Stimulated activated naive CD8-positive, alpha-beta T cell treated with anti-CD3 and anti-CD28 coated beads, Interleukin-15, Interleukin-2, amounts not matched to agents 100 ng/mL and 50 ng/mL, for 24 hours (primary cell): ENCODE results near the gene PRSS22.

Source experiments
- H3K27ac Mint-ChIP-seq: one replicate; pipeline ENCODE4 v1.8.0; 2021; ENCODE audit warnings: mild to moderate bottlenecking, mixed read lengths
- H3K27me3 Mint-ChIP-seq: one replicate; pipeline ENCODE4 v1.8.0; 2021; ENCODE audit warnings: mixed read lengths
- H3K36me3 Mint-ChIP-seq: one replicate; pipeline ENCODE4 v1.8.0; 2021; ENCODE audit warnings: low read depth, mixed read lengths
- H3K4me1 Mint-ChIP-seq: one replicate; pipeline ENCODE4 v1.8.0; 2021; ENCODE audit warnings: low read depth, mixed read lengths
- H3K4me3 Mint-ChIP-seq: one replicate; pipeline ENCODE4 v1.8.0; 2021; ENCODE audit warnings: mild to moderate bottlenecking, mixed read lengths
- H3K9me3 Mint-ChIP-seq: one replicate; pipeline ENCODE4 v1.8.0; 2021; ENCODE audit warnings: mixed read lengths

The PRSS22 gene

DNA sequence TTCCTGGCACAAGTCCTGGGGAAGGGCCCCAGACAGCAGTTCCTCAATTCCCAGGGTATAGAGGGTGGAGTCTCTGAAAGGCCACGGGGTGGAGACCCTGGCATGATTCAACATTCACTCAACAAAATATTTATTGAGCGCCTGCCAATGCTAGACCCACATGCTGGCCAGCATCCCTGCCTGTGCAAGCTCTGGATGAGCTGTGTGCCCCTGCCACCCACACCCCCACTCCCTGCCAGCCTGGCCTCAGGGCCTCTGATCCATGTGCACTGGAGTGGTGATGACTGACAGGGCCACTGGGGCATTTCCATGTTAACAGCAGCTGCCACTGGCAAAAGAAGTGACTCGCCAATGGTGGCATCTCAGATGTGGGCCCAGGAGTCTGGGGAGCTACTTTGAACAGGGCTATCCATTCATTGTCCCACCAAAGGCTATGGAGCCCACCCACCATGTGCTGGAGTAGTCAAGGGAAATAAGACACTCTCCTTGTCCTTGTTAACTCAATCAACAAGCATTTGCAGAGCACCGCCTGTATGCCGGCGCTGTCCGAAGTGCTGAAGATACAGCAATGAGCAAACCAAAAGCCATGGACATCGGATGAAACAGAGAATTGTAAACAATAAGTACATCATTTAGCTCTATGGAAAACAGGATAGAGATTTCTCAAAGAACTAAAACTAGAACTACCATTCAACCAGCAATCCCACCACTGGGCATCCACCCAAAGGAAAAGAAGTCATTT is 3.0 kb upstream of the PRSS22 start:
- no peak overlapping the region for H3K4me3 Mint-ChIP-seq
- peaks cover 4% of the 10 kb centered on the region for H3K9me3 Mint-ChIP-seq
- no peak overlapping the region for H3K27ac Mint-ChIP-seq
- no peaks in the 10 kb centered on the region for H3K36me3 Mint-ChIP-seq
- H3K4me1 Mint-ChIP-seq = peaks cover 5% of the 10 kb centered on the region
- peaks cover 8% of the 10 kb centered on the region for H3K27me3 Mint-ChIP-seq

DNA sequence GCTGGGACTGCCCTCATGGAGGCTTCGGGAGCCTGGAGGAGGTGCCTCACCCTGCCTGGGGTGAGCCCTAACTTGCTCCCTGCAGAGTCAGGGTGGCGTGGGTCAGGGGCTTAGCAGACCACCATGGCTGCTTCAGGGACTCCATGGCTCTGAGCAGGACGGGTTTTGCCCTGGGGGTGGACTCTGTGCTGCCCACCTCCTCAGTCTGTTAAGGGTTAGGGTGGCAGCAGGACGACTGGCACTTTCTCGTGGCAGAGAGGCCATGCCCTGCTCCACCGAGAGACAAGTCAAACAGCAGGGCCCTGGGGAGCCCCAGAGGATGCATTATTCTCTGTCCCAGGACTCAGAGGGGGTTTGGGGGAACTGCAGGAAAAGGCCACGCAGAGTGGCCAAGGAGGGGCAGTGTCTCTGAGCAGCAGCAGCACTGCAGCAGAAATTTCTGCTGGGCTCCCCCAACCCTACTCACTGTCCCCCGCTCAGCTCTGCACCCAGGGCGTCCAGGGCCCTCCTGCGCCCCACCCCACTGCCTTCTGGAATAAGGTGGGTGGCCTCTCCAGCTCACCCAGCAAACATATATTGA is 1.8 kb upstream of the PRSS22 start:
- H3K4me3 Mint-ChIP-seq = no peak overlapping the region
- H3K27ac Mint-ChIP-seq = no peak overlapping the region
- H3K36me3 Mint-ChIP-seq = no peaks in the 10 kb centered on the region
- H3K4me1 Mint-ChIP-seq = peaks cover 5% of the 10 kb centered on the region
- H3K27me3 Mint-ChIP-seq = peaks cover 8% of the 10 kb centered on the region
- peaks cover 5% of the 10 kb centered on the region for H3K9me3 Mint-ChIP-seq

DNA sequence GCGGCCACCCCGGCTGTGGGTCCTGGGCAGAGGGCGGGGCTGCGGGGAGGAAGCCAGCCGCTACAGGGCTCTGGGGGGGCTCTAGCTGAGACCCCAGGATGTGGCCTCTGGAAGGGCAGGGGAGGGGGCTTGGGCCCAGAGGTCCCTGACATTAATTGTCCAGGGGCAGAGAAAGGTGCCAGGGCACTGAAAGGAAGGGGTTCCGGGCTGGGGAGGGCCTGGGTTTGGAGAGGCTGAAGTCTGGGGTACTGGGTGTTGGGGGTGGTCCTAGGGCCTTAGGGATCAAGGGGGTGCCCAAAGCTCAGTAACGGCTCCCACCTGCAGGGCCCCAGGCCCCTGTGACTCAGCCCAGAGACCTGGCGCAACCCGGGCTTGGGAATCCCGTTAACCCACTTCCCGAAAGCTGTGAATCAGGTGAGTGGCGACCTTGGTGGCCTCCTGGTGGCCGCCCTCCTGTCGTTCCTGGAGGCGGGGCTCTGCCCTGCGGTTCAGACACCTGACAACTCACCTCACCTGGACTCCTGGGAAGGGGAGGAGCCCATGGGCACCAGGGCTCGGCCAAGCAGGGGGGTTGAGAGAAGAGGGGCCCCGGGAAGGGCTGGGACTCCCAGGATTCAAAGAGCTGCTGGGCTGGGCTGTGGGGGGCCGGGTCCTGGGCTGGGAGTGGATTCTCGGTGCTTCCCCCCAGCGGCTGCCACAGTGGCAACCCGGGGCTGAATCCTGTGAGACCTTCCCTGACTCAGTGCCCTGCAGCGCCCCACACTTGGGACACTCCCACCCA is 465 bp upstream of the PRSS22 start:
- H3K9me3 Mint-ChIP-seq = peaks cover 16% of the 10 kb centered on the region
- no peak overlapping the region for H3K4me3 Mint-ChIP-seq
- H3K4me1 Mint-ChIP-seq = peaks cover 5% of the 10 kb centered on the region
- no peak overlapping the region for H3K27ac Mint-ChIP-seq
- peaks cover 11% of the 10 kb centered on the region for H3K27me3 Mint-ChIP-seq
- peaks cover 5% of the 10 kb centered on the region for H3K36me3 Mint-ChIP-seq

DNA sequence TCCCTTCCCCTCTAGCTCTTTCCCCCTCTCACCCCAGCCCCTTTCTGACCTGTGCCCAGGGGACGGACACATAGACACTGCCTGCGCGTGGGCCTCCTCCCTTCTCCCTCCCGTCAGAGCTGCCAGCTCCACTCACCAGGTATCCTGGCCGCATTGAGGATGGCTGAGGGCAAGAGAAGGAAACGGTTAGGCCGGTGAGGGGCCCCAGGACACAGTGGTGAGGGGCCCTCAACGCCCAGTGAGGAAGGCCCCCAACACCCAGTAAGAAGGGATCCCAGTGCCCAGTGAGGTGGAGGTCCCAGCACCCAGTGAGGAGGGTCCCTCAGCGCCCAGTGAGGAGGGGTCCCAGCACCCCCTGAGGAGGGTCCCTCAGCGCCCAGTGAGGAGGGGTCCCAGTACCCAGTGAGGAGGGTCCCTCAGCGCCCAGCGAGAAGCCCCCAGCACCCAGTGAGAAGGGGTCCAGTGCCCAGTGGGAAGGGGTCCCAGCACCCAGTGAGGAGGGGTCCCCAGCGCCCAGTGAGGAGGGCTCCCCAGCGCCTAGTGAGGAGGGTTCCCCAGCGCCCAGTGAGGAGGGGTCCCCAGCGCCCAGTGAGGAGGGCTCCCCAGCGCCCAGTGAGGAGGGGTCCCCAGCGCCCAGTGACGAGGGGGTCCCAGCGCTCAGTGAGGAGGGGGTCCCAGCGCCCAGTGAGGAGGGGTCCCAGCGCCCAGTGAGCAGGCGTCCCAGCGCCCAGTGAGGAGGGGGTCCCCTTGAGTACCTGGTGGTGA is 1.1 kb downstream of the PRSS22 start:
- Mint-ChIP-seq H3K4me1 (peaks cover 5% of the 10 kb centered on the region), H3K4me3 (no peak overlapping the region), H3K27ac (no peak overlapping the region), H3K27me3 (peaks cover 11% of the 10 kb centered on the region), H3K36me3 (peaks cover 5% of the 10 kb centered on the region), H3K9me3 (peaks cover 16% of the 10 kb centered on the region)

DNA sequence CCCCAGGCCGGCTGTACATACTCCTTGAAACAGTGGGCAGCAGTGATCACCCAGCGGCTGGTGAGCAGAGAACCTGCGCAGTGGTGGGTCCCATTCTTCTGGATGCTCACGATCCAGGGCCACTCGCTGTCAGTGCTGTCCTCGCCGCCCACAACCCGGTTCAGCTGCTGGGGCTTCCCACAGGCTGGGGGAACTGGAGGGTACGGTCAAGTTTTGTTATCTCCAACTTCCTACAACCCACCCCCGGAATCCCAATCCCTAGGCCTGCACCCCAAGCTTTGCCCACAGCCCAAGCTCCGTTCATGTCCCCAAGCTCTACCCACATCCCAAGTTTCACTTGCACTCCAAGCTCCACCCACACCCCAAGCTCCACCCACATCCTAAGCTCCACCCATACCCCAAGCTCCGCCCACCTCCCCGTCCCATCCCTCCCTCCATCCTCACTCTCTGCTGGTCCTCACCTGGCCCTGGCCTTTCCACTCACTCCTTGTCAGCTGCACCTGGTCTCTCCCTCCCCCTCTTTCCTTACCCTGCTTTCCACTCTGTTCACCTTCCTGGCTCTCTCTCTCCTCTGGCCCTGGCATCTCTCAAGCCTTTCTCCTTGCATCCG is 1.8 kb downstream of the PRSS22 start:
- no peak overlapping the region for H3K4me3 Mint-ChIP-seq
- H3K36me3 Mint-ChIP-seq = peaks cover 5% of the 10 kb centered on the region
- peaks cover 12% of the 10 kb centered on the region for H3K9me3 Mint-ChIP-seq
- H3K4me1 Mint-ChIP-seq = peaks cover 5% of the 10 kb centered on the region
- H3K27me3 Mint-ChIP-seq = peaks cover 11% of the 10 kb centered on the region
- H3K27ac Mint-ChIP-seq = no peak overlapping the region

DNA sequence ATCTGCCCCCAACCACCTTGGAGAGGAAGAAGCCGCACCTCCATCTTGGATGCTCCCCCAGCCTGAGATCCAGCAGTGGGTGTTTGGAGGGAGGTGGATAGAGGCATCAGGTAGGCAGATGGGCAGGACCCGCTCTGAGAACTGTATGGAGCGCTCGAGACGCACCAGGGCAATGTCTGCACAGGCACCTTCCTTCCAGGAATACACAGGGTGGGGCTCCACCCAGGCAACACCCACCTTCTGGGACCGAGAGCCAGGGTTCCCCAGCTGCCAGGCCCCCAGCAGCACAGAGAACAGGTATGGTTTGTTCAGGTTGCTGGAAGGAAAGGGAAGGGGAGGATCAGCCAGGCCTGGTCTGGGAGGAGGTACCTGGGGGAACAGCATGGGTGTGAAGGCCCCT is 2.4 kb downstream of the PRSS22 start:
- H3K4me3 Mint-ChIP-seq = no peak overlapping the region
- H3K36me3 Mint-ChIP-seq = peaks cover 5% of the 10 kb centered on the region
- H3K9me3 Mint-ChIP-seq = peaks cover 11% of the 10 kb centered on the region
- no peak overlapping the region for H3K27ac Mint-ChIP-seq
- H3K27me3 Mint-ChIP-seq = peaks cover 11% of the 10 kb centered on the region
- peaks cover 5% of the 10 kb centered on the region for H3K4me1 Mint-ChIP-seq

DNA sequence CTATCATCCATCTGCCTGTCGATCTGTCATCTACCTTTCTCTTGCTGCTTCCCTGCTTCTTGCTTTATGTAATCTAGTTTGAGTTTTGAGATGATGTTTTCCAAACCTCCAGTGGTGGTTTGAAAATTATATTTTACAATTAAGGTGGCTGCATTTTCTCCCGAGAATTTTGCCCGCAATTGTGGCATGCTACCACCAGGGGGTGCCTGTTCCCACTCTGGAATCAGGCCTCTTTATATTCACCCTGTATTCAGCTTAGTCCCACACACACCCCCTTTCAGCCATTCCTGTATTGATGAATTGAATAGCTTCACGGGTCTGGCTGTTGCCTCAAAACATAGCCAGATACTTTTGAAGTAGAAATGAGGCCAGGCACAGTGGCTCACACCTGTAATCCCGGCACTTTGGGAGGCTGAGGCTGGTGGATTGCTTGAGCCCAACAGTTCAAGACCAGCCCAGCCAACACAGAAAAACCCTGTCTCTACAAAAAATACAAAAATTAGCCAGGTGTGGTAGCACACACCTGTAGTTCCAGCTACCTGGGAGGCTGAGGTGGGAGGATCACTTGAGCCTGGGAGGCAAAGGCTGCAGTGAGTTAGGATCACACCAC is 3.2 kb downstream of the PRSS22 start:
- H3K4me1 Mint-ChIP-seq = peaks cover 5% of the 10 kb centered on the region
- H3K4me3 Mint-ChIP-seq = no peak overlapping the region
- H3K36me3 Mint-ChIP-seq = peaks cover 5% of the 10 kb centered on the region
- H3K27me3 Mint-ChIP-seq = peaks cover 11% of the 10 kb centered on the region
- H3K27ac Mint-ChIP-seq = no peak overlapping the region
- H3K9me3 Mint-ChIP-seq = peaks cover 11% of the 10 kb centered on the region

DNA sequence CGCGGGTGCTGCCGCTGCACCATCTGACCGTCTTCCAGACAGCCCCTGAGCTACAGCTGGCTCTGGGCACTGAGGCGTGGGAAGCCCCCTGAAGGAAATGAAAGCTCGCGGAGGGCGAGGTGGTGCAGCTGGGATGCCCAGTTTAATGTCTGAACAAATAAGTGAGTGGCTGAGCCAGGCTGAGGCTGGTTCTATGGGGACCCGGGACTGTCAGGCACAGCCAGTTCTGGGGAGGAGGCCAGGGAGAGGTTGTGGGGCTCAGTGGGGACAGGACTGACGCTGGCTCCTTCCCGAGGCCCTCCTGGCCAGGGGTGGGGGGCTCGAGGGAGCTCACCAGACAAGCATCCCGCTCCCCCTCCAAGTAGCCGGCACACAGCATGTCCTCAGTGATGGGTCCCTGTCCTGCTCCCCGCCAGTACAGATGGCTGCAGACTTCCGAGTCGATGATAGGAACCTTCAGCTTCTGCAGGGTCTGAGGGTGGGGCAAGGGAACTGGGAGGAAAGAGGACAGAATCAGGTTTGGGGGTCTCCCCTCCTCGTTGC is 4.4 kb downstream of the PRSS22 start:
- Mint-ChIP-seq H3K4me3 (no peak overlapping the region), H3K4me1 (peaks cover 5% of the 10 kb centered on the region), H3K27me3 (peaks cover 14% of the 10 kb centered on the region), H3K27ac (no peak overlapping the region), H3K9me3 (peaks cover 11% of the 10 kb centered on the region), H3K36me3 (peaks cover 5% of the 10 kb centered on the region)

DNA sequence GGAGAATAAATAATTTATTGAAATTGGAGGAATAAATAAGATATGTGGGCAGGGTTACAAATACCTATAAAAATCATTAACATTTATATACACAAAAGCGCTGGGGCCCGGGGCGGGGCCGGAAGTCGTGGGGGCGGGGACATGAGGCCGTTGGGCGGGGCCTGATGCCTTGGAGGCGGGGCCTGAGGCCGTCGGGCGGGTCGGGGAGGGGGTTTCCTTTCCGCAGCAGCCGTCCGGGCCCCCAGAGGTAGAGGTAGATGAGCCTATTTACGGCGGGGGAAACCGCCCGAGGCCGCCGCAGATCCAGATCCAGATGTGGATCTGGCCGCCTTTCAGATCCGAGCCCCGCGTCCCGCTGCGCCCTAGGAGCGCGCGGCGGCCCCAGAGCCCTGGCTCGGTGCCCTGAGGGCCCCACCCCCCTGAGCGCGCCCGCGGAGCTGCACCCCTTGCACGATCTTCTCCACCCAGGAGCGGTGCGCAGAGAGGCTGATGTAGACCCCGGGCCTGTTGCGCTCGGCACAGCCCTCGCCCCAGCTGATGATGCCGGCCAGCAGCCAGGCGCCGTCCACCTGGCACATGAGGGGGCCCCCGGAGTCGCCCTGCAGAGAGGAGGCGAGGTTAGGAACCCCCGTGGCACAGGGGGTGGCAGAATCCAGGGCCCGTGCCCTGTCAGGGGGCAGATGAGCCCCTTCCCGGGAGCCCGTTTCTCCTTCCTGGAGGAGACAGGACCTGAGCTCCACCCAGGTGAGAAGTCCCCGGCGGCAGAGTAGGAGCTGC is 5.1 kb downstream of the PRSS22 start:
- peaks cover 6% of the 10 kb centered on the region for H3K4me1 Mint-ChIP-seq
- peaks cover 14% of the 10 kb centered on the region for H3K27me3 Mint-ChIP-seq
- no peak overlapping the region for H3K27ac Mint-ChIP-seq
- peaks cover 11% of the 10 kb centered on the region for H3K9me3 Mint-ChIP-seq
- peaks cover 5% of the 10 kb centered on the region for H3K36me3 Mint-ChIP-seq
- H3K4me3 Mint-ChIP-seq = no peak overlapping the region

DNA sequence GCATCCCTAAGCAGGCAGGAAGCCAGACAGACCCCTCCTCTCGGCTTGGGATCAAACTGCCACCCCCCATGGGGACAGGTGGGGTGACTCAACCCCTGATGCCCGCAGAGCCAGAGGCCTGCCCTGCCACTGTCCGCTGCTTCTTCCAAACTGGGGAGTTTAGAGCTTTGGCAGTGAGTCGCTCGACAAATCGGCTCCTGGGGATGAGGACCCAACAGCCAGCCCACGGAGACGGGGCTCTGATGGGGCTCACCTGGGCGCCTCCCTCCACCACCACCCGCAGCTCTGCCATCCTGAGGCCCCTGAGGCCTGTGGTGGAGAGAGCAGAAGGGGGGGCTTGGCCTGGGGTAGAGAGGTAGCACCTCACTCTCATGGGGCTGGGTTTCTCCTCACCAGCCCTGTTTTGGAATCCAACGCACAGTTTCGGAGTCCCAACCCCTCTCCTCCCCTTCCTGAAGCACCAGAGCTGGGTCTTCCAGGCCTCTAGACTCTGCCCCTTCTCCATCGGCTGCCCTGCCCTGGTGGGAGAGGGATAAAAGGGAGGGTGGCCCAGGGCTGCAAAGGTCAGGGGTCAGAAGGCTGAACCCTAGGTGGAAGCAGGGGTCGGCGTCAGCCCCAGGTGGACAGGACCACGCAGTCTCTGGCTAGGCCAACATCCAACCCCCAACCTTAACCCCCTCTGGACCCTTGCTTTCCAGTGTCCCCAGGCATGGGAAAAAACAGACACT is 5.8 kb downstream of the PRSS22 start:
- H3K36me3 Mint-ChIP-seq = peaks cover 5% of the 10 kb centered on the region
- H3K27me3 Mint-ChIP-seq = peaks cover 9% of the 10 kb centered on the region
- no peak overlapping the region for H3K27ac Mint-ChIP-seq
- no peak overlapping the region for H3K4me3 Mint-ChIP-seq
- H3K9me3 Mint-ChIP-seq = peaks cover 11% of the 10 kb centered on the region
- H3K4me1 Mint-ChIP-seq = peaks cover 6% of the 10 kb centered on the region

DNA sequence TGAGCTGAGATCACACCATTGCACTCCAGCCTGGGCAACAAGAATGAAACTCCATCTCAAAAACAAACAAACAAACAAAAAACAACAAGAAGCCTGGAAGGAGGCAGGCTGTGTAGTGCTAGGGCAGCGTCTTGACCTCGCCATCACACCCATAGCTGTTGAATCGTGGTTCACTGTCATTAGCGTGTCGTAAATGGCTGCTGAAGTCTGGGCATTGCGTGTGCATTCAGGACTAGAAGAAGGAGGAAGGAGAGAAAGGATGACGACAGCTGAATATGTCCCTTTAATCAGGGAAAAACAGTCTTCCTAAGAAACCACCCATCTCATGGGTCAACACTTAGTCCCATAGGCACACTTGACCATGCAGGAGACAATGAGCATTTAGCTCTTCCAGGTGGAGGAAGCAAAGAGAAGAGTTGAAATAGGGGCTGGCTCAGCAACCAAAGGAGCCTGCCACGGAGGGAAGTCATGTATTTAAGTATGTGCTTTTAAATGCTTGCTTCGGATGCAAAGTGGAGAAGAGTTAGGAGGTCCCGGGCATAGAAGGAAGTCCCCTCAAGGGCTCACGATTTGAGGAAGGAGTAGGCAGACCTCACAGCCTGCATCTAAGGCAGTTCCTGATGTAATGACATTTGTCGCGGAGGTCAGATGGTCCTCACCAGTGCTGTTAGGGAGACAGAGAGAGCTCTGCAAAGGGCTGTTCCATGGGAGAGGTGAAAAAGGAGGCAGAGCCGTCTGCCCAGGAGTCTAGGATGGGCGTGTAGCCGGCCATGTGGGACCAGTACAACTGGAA is 8.8 kb downstream of the PRSS22 start:
- Mint-ChIP-seq H3K27ac (no peak overlapping the region), H3K27me3 (peaks cover 6% of the 10 kb centered on the region), H3K4me1 (peaks cover 16% of the 10 kb centered on the region), H3K36me3 (no peaks in the 10 kb centered on the region), H3K9me3 (peaks cover 4% of the 10 kb centered on the region), H3K4me3 (no peak overlapping the region)

DNA sequence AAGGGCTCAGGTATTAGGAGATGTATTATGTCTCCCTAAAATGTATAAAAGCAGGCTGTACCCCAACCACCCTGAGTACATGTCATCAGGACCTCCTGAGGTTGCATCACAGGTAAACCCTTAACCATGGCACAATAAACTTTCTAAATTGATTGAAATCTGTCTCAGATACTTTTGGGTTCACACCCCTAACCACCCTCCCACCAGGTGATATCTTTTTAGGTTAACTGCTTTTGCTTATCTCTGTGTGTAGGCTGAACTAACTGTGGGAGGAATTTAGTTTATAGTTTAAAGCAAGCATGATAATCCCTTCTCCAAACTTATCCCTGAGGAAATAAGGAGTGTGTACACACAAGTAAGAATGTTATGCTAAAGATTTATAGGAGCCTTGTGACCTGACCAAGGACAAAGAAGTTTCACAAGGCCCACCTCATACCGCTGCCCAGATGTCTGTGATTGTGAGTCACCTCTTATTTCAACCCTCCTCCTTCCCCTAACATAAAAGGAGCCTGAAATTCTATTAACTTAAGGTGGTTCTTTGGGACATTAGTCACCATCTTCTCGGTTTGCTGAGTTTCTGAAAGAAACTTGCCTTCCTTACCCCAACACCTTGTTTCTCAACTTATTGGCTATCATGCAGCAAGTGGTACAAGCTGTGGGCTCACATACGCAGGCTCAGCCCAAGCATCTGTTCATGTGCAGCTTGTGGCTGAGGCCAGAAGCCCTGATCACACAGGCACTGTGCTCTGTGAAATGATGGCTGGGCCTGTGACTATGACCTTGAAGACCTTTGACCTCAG is 11.3 kb downstream of the PRSS22 start:
- Mint-ChIP-seq H3K36me3 (peaks cover 3% of the 10 kb centered on the region), H3K27ac (no peak overlapping the region), H3K27me3 (peaks cover 6% of the 10 kb centered on the region), H3K4me1 (peaks cover 28% of the 10 kb centered on the region), H3K9me3 (no peaks in the 10 kb centered on the region), H3K4me3 (no peak overlapping the region)
